Measurements from ENCODE around the gene CAMK2A. TPM values are rescaled to one million over a fixed set of nuclear protein-coding genes. Genes with fewer than 3 reads are reported as not detected.

CAMK2A gene
- total and polyA plus RNA-seq, 4 donors = under 0.01 TPM; not detected in 3

DNA sequence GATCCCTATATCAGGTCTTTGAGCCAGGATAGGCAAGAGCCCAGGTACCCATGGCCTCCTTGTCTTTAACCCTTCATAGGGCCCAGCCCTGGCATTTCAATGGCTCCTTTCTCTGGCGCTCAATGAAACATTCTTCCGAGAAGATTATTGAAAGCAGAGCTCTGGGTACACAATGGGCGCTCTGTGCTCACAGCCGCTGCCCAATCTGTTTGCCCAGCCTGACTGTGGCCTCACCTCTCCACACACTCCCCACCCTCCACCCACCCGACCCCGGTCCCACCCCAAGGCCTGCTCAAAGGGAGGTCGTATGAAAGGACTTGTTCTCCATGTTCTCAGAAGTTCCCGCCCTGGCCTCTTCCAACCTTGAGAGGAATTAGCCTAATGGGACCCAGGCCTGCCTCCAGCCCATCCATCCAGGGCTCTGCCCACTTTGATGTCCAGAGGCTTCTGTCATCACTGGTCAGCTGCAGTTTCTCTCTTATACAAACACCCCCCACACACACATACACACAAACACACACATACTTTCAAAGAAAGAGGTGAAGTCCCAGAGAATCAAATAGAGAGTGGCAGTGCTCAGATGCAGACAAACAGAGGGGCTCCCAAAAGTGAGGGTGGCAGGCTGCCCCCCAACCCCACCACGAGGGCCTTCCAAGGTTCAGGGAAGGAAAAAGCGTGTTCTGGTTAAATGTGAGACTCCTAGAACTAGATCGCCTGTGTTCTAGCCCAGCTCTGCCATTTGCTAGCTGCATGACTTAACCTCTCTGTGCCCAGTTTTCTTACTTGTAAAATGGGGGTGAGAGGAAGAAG, 18.2 kb upstream of the CAMK2A start:
- no peak overlapping the region for H3K4me3 ChIP-seq (ENCODE audit: low read depth in 1 of 3, low read length in 3 of 3)
- H3K9ac ChIP-seq (ENCODE audit: low read depth in 1 of 2, low read length in 2 of 2) = no peak overlapping the region
- H3K9me3 ChIP-seq (ENCODE audit: control insufficient read depth in 4 of 4, low read length in 3 of 4) = no peaks in the 10 kb centered on the region
- H3K36me3 ChIP-seq (ENCODE audit: control insufficient read depth in 4 of 4, insufficient read depth in 3 of 4, low read depth in 1 of 4, low read length in 3 of 4) = peaks cover 0 to 1% (median 0%) of the 10 kb centered on the region in 4 donors
- WGBS = 85% methylated on average over 11 of the region's 11 CpGs
- H3K27ac ChIP-seq (ENCODE audit: low read depth in 1 of 2, low read length in 2 of 2) = no peak overlapping the region
- TF ChIP-seq, protein P1, sequence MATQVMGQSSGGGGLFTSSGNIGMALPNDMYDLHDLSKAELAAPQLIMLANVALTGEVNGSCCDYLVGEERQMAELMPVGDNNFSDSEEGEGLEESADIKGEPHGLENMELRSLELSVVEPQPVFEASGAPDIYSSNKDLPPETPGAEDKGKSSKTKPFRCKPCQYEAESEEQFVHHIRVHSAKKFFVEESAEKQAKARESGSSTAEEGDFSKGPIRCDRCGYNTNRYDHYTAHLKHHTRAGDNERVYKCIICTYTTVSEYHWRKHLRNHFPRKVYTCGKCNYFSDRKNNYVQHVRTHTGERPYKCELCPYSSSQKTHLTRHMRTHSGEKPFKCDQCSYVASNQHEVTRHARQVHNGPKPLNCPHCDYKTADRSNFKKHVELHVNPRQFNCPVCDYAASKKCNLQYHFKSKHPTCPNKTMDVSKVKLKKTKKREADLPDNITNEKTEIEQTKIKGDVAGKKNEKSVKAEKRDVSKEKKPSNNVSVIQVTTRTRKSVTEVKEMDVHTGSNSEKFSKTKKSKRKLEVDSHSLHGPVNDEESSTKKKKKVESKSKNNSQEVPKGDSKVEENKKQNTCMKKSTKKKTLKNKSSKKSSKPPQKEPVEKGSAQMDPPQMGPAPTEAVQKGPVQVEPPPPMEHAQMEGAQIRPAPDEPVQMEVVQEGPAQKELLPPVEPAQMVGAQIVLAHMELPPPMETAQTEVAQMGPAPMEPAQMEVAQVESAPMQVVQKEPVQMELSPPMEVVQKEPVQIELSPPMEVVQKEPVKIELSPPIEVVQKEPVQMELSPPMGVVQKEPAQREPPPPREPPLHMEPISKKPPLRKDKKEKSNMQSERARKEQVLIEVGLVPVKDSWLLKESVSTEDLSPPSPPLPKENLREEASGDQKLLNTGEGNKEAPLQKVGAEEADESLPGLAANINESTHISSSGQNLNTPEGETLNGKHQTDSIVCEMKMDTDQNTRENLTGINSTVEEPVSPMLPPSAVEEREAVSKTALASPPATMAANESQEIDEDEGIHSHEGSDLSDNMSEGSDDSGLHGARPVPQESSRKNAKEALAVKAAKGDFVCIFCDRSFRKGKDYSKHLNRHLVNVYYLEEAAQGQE (IDR thresholded peaks at IDR 0.05) = no peak
- no peak for TF ChIP-seq RXRA (IDR thresholded peaks at IDR 0.05)
- TF ChIP-seq, protein P2, sequence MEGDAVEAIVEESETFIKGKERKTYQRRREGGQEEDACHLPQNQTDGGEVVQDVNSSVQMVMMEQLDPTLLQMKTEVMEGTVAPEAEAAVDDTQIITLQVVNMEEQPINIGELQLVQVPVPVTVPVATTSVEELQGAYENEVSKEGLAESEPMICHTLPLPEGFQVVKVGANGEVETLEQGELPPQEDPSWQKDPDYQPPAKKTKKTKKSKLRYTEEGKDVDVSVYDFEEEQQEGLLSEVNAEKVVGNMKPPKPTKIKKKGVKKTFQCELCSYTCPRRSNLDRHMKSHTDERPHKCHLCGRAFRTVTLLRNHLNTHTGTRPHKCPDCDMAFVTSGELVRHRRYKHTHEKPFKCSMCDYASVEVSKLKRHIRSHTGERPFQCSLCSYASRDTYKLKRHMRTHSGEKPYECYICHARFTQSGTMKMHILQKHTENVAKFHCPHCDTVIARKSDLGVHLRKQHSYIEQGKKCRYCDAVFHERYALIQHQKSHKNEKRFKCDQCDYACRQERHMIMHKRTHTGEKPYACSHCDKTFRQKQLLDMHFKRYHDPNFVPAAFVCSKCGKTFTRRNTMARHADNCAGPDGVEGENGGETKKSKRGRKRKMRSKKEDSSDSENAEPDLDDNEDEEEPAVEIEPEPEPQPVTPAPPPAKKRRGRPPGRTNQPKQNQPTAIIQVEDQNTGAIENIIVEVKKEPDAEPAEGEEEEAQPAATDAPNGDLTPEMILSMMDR (IDR thresholded peaks at IDR 0.05; ENCODE audit: low read depth, low read length, missing input control) = no peak
- TF ChIP-seq YY1 (IDR thresholded peaks at IDR 0.05) = no peak
- TF ChIP-seq JUND (IDR thresholded peaks at IDR 0.05) = no peak
- TF ChIP-seq, protein P3, sequence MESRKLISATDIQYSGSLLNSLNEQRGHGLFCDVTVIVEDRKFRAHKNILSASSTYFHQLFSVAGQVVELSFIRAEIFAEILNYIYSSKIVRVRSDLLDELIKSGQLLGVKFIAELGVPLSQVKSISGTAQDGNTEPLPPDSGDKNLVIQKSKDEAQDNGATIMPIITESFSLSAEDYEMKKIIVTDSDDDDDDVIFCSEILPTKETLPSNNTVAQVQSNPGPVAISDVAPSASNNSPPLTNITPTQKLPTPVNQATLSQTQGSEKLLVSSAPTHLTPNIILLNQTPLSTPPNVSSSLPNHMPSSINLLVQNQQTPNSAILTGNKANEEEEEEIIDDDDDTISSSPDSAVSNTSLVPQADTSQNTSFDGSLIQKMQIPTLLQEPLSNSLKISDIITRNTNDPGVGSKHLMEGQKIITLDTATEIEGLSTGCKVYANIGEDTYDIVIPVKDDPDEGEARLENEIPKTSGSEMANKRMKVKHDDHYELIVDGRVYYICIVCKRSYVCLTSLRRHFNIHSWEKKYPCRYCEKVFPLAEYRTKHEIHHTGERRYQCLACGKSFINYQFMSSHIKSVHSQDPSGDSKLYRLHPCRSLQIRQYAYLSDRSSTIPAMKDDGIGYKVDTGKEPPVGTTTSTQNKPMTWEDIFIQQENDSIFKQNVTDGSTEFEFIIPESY (IDR thresholded peaks at IDR 0.05) = no peak
- no peak for TF ChIP-seq TAF1 (conservative IDR thresholded peaks at IDR 0.05)
- TF ChIP-seq, protein P4, sequence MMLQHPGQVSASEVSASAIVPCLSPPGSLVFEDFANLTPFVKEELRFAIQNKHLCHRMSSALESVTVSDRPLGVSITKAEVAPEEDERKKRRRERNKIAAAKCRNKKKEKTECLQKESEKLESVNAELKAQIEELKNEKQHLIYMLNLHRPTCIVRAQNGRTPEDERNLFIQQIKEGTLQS (IDR thresholded peaks at IDR 0.05) = no peak
- no peak for TF ChIP-seq RAD21 (IDR thresholded peaks at IDR 0.05)
- no peak for TF ChIP-seq GABPA (IDR thresholded peaks at IDR 0.05 in 1 of 2, conservative IDR thresholded peaks at IDR 0.05 in 1 of 2)
- TF ChIP-seq HNF4G (IDR thresholded peaks at IDR 0.05) = no peak
- no peak for TF ChIP-seq FOXA2 (IDR thresholded peaks at IDR 0.05)
- TF ChIP-seq FOXA1 (IDR thresholded peaks at IDR 0.05) = no peak
- no peak for TF ChIP-seq EGR1 (IDR thresholded peaks at IDR 0.05; ENCODE audit: low read depth in 2 of 2)
- TF ChIP-seq HNF4A (conservative IDR thresholded peaks at IDR 0.05) = no peak
- no peak for TF ChIP-seq NR2F2 (IDR thresholded peaks at IDR 0.05)
- TF ChIP-seq, protein P5, sequence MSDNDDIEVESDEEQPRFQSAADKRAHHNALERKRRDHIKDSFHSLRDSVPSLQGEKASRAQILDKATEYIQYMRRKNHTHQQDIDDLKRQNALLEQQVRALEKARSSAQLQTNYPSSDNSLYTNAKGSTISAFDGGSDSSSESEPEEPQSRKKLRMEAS (IDR thresholded peaks at IDR 0.05) = no peak
- no peak for TF ChIP-seq SP1 (IDR thresholded peaks at IDR 0.05)
- peaks cover 0 to 1% (median 0%) of the 10 kb centered on the region in 4 donors for H3K4me1 ChIP-seq (ENCODE audit: control insufficient read depth in 4 of 4, insufficient read depth in 4 of 4, low read length in 3 of 4)
- no peak for DNase-seq (ENCODE audit: low spot score)
- H3K27me3 ChIP-seq (ENCODE audit: control insufficient read depth in 4 of 4, insufficient read depth in 4 of 4, low read length in 3 of 4) = no peaks in the 10 kb centered on the region
